ENCODE measurements around the gene PHKG1. TPM values are rescaled to one million over a fixed set of nuclear protein-coding genes. Genes with fewer than 3 reads are reported as not detected.
"Not testable (repeated sequence)": the region's sequence is repeated elsewhere in the genome, so short reads cannot be mapped to it uniquely, and the experiment has no call there.

The PHKG1 gene
- polyA plus RNA-seq, 2 of the 4 experiments (the other 2 are of a cell fraction) = 0.41 to 1.0 TPM

- TF ChIP-seq EHMT2 (IDR thresholded peaks at IDR 0.05; ENCODE audit: low read depth) = no peak
- TF ChIP-seq E2F6 (IDR thresholded peaks at IDR 0.05; ENCODE audit: borderline replicate concordance, low read depth) = no peak
- TF ChIP-seq MAX (IDR thresholded peaks at IDR 0.05) = no peak
- TF ChIP-seq HOXB5 (CRISPR knock-in tag; IDR thresholded peaks at IDR 0.05) = no peak
- TF ChIP-seq SMC3 (IDR thresholded peaks at IDR 0.05) = no peak
- no peak for TF ChIP-seq CTCF (IDR thresholded peaks at IDR 0.05)
- H3K27ac ChIP-seq = no peak overlapping the region
- no peak overlapping the region for H3K4me3 ChIP-seq
- H3K4me2 ChIP-seq = no peak overlapping the region
- peaks cover 7% of the 10 kb centered on the region; the same call in 1 of the 3 replicates for H3K4me1 ChIP-seq
- ChIA-PET POLR2A (interaction anchor here (1.5 kb wide), 1 partner anchor 32 kb away, joined by 4 read pairs; the partner anchor contains the start of genes CCT6A and PSPH), CTCF (interaction anchor here (0.6 to 2.7 kb wide), 3 partner anchors 9 to 57 kb away, joined by 3 to 21 read pairs (median 4); no protein-coding TSS in a partner anchor)
- DNase-seq (ENCODE audit: low read depth in 1 of 2, low spot score in 1 of 2) = no peak
- no peak; a peak in 1 of 6 replicates for ATAC-seq
- H3K9me3 ChIP-seq = no peaks in the 10 kb centered on the region
- no peak for FAIRE-seq
- WGBS (ENCODE audit: missing lambda C conversion rate) = 85% methylated on average over 11 of the region's 13 CpGs
These were observed 9.5 kb downstream of the PHKG1 start for GRCh38 chr7:56083150-56083785.

GRCh38 chr7:56081626-56082340, 11.0 kb downstream of the PHKG1 start:
- WGBS (ENCODE audit: missing lambda C conversion rate) = 97% methylated on average over 16 of the region's 29 CpGs

GRCh38 chr7:56080726-56081435, 11.9 kb downstream of the PHKG1 start:
- ATAC-seq; H3K4me3 ChIP-seq; H3K4me2 ChIP-seq; DNase-seq (ENCODE audit: low read depth in 1 of 2, low spot score in 1 of 2); H3K4me1 ChIP-seq; POLR2A ChIA-PET; H3K27ac ChIP-seq; FAIRE-seq; H3K9me3 ChIP-seq: not testable (repeated sequence)
- WGBS (ENCODE audit: missing lambda C conversion rate) = 92% methylated on average over 28 of the region's 28 CpGs
- CTCF ChIA-PET = interaction anchor here (3.2 to 3.3 kb wide), 2 partner anchors 8 to 12 kb away, joined by 11 to 13 read pairs; partner anchors contain the start of gene PHKG1

More at GRCh38 chr7:56081626-56082340, 11.0 kb downstream of the PHKG1 start:
- FAIRE-seq = no peak
- no peak for DNase-seq (ENCODE audit: low read depth in 1 of 2, low spot score in 1 of 2)
- no peak for TF ChIP-seq CBX8 (IDR thresholded peaks at IDR 0.05)
- TF ChIP-seq EP300 (IDR thresholded peaks at IDR 0.05) = no peak
- TF ChIP-seq EHF (CRISPR knock-in tag; IDR thresholded peaks at IDR 0.05) = no peak
- no peak for TF ChIP-seq CHD4 (IDR thresholded peaks at IDR 0.05; ENCODE audit: borderline replicate concordance)
- no peak for TF ChIP-seq RFX5 (IDR thresholded peaks at IDR 0.05)
- TF ChIP-seq ESRRA (IDR thresholded peaks at IDR 0.05; ENCODE audit: borderline replicate concordance, low read length) = no peak
- no peak for TF ChIP-seq POLR2AphosphoS2 (conservative IDR thresholded peaks at IDR 0.05; ENCODE audit: low read length)
- no peak for TF ChIP-seq NFE2L2 (conservative IDR thresholded peaks at IDR 0.05; ENCODE audit: low read length)
- no peak for TF ChIP-seq HEYL (CRISPR knock-in tag; IDR thresholded peaks at IDR 0.05)
- TF ChIP-seq EHMT2 (IDR thresholded peaks at IDR 0.05; ENCODE audit: low read depth) = no peak
- TF ChIP-seq PHF8 (IDR thresholded peaks at IDR 0.05; ENCODE audit: borderline replicate concordance, low read depth) = no peak
- no peak for TF ChIP-seq REST (IDR thresholded peaks at IDR 0.05)
- ChIA-PET POLR2A (no interaction called here), CTCF (no interaction called here)
- H3K4me2 ChIP-seq = no peak overlapping the region
- H3K9me3 ChIP-seq = no peaks in the 10 kb centered on the region
- ATAC-seq = no peak
- H3K4me1 ChIP-seq = peaks cover 7% of the 10 kb centered on the region; the same call in 1 of the 3 replicates
- H3K27ac ChIP-seq = no peak overlapping the region
- H3K4me3 ChIP-seq = no peak overlapping the region

Measured in A549 (cell line).